GM21526 (cell line): ENCODE results near the gene ZNF33A.
A peak's percentile ranks its signal among the peaks of the same experiment; 100 is the strongest.
"Not testable (repeated sequence)": the region's sequence is repeated elsewhere in the genome, so short reads cannot be mapped to it uniquely, and the experiment has no call there.

ENCODE experiments used
- ATAC-seq: cut with Tn5 transposase; IDR thresholded peaks from one replicate; pipeline ENCODE4 v1.9.1; 2021; ENCODE audit warnings: moderate library complexity; ENCODE audit not compliant: unreplicated experiment, low FRiP score

The ZNF33A gene

GRCh38 chr10:38043516-38043915 is 33.0 kb downstream of the ZNF33A start:
- no peak for ATAC-seq

DNA sequence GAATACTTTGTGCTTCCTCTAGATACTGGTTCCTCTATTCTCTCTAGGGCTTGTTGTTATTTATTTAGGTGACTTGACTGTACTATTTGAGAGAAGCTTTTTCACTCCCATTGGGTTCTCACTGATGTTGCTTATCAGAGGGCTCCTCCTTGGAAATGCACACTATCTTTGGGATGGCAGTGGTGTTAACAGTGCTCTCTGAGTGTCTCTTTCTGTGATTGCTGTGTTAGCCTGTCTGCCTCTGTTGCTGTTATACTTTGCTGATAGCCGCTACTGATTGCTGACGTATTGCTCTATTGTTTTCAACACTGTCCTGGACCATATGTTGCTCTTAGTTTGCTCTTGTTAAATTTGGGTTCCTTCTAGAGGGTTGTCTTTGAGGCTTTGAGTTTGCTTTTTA is 34.7 kb downstream of the ZNF33A start:
- ATAC-seq = no peak

DNA sequence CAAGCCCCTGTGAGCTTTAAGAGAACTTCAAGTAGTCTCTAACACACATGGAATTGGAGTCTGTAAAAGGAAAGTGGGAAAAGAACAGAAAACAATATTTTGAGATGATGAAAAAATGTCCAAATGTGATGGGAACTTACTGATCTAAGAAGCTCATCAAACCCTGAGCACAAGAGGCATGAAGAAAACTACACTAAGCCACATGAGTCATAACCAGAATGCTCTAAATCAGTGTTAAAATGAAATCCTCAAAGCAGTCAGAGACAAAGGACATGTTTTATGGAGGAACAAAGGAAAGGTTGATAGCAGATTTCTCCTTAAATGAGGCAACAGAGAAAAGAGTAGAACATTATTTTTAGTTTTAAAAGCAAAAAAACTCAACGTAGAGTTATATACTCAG is 37.2 kb downstream of the ZNF33A start:
- ATAC-seq = no peak

- ATAC-seq = no peak
Measured at GRCh38 chr10:38050212-38050611, 39.7 kb downstream of the ZNF33A start.

- no peak for ATAC-seq
Measured at GRCh38 chr10:38054361-38054797, 43.9 kb downstream of the ZNF33A start.

- not testable (repeated sequence) for ATAC-seq
Measured at GRCh38 chr10:38055274-38055894, 44.9 kb downstream of the ZNF33A start.

- not testable (repeated sequence) for ATAC-seq
Measured at GRCh38 chr10:38069663-38070062, 59.2 kb downstream of the ZNF33A start.

DNA sequence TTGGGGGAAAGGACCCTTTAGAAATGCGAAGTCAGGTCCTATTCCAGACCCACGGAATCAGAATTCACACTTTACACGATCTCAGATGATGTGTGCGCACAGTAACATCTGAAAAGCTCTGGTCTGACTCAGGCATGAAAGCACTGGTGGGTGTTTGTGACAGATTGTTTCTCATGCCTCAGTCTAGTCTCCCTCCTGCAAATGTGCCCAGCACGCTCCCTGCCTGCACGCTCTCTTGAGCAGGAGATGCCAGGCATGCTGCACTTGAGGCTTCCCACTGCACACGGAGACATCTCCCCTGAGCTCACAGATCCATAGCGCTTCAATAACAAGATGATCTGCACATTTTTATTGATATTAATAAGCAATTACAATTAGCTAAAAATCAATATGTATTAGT is 60.0 kb downstream of the ZNF33A start:
- ATAC-seq = no peak

DNA sequence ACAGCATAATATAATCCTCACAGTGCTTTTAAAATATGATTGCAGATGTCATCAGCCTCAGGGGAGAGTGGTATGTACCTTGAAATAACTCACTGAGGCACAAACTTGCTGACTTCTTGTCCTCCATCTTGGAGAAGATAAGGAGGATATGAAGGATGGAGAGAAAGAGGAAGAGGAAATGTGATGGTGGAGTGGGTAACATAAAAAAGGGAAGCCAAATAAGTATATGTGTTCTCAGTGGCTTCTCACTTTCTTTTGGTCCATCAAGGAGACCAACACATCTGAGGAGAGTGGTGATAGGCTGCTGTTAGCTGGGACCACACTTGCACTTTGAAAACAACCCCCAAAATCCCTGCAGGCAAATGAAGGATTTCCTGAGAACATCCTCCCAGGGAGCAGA is 62.1 kb downstream of the ZNF33A start:
- ATAC-seq = no peak

- no peak for ATAC-seq
Measured at GRCh38 chr10:38076687-38077086, 66.2 kb downstream of the ZNF33A start.

DNA sequence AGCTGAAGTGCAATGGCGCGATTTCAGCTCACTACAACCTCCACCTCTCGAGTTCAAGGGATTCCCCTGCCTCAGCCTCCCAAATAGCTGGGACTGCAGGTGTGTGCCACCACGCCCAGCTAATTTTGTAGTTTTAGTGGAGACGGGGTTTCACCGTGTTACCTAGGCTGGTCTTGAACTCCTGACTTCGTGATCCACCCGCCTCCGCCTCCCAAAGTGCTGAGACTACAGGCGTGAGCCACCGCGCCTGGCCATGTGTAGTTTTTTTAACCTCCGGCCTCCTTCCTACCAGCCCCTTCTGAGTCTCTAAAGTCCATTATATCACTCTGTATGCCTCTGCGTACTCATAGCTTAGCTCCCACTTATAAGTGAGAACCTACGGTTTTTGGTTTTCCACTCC is 82.8 kb downstream of the ZNF33A start:
- not testable (repeated sequence) for ATAC-seq

GRCh38 chr10:38093816-38094157 is 83.3 kb downstream of the ZNF33A start:
- ATAC-seq = peak; percentile 13

- peak; percentile 97 for ATAC-seq
Measured at GRCh38 chr10:38094158-38094926, 83.9 kb downstream of the ZNF33A start, which contains the start of gene ZNF37A. Gene ZNF37A, plus strand, starts transcription at chr10:38094337. Its CDS starts 2,281 bp downstream, at chr10:38096618.

DNA sequence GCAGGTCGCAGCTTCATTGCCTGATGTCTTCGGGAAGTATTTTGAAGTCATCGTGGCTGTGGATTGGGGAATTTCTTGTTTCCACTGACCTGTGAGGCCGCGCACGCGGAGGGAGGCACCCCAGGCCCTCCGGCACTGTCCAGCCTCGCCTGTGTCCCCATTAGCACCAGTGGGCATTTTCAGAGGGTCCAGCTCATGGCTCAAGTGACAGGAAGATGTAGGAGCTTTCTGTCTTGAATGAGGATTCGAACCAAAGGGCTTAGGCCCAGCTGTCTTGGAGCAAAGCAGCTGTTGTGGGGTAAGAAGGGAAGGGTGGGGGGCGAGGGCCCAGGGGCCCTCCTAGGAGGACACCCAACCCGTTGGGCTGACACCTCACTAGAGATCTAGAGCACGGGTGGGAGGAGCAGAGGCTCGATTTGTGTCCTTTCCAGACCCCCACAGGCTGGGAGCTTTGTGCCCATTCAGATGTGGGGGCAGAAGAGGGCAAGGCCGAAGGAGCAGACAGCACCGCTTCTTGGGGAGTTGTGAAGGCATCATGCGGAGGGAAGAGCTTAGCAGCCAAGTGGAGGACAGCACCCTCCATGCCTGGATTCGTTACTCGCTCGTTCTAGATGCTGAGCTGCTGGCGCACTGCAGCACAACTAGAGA is 84.6 kb downstream of the ZNF33A start:
- no peak for ATAC-seq

DNA sequence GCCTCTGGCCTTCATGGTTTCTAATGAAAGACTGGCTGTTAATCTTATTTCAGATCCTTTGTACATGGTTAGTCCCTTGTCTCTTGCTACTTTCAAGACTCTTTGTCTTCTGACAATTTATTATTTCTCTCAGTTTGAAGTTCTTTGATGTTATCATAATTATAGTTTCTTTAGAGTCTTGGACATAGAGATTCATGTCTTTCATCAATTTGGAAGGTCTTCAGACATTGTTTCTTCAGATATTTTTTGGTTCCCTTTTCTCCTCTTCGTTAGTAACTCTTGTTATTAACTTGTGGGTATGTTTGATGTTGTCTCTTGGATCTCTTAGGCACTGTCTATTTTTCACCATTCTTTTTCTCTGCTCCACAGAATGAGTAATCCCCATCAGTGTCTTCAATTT is 92.4 kb downstream of the ZNF33A start:
- no peak for ATAC-seq

GRCh38 chr10:38103756-38104155 is 93.3 kb downstream of the ZNF33A start:
- ATAC-seq = no peak

DNA sequence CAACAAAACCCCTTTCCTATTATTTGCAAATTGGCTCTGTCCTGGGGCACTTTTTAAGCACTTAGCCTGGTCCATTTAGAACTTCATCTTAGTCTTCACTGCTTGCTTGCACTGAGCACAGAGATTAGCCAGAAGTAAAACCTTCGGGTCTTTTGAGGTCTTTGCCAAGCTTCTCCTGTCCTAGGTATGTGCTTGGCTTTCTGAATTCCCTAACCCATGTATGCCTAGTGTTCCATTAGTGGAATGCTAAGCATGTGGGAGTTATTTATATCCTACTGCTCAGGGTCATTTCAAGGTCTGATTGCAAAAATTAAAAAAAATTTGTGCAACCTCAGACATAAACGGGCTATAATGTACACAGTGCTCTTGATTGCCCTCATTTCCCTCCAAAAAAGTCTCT is 101.7 kb downstream of the ZNF33A start:
- no peak for ATAC-seq
